Body of pancreas (tissue), 4 donors: ENCODE data around the gene HPN.

Experiments
- POLR2A ChIP-seq, 3 donors: fragments of 450-650 bp; IDR thresholded peaks; one replicate each; pipeline ENCODE4 v1.6.1; 2016; ENCODE audit warnings: antibody characterized with exemption in 3 of 3, mild to moderate bottlenecking in 2 of 3
- TF ChIP-seq, protein P1 (sequence below), 7 experiments: fragments of 450-650 bp in 4 of 7; fragments of 200-600 bp in 3 of 7; sonication (generic) in 3 of 7; IDR thresholded peaks; one replicate each; pipeline ENCODE4 v1.5.1; 2016 to 2019; ENCODE audit warnings: antibody characterized with exemption in 7 of 7

DNA sequence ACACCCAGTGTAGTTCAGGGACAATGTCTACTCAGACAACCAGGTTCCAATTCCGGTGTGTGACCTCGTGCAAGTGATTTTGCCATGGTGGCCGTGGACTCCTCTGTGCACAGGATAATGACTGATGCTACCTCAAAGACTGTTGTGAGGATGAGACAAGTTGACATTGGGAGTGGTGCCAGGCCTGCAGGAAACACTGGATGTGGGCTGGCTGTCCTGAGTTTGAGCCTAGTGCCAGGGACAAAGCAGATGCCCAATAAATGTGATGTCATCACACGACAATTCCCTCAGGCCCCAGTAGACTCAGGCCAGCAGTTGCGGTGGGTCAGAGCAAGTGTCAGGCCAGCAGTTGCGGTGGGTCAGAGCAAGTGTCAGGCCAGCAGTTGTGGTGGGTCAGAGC lies 17.4 kb upstream of the HPN start:
- TF ChIP-seq, protein P1, sequence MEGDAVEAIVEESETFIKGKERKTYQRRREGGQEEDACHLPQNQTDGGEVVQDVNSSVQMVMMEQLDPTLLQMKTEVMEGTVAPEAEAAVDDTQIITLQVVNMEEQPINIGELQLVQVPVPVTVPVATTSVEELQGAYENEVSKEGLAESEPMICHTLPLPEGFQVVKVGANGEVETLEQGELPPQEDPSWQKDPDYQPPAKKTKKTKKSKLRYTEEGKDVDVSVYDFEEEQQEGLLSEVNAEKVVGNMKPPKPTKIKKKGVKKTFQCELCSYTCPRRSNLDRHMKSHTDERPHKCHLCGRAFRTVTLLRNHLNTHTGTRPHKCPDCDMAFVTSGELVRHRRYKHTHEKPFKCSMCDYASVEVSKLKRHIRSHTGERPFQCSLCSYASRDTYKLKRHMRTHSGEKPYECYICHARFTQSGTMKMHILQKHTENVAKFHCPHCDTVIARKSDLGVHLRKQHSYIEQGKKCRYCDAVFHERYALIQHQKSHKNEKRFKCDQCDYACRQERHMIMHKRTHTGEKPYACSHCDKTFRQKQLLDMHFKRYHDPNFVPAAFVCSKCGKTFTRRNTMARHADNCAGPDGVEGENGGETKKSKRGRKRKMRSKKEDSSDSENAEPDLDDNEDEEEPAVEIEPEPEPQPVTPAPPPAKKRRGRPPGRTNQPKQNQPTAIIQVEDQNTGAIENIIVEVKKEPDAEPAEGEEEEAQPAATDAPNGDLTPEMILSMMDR (IDR thresholded peaks at IDR 0.05), result no peak
- no peak for TF ChIP-seq POLR2A (IDR thresholded peaks at IDR 0.05)
